Astrocyte of the spinal cord (primary cell): ENCODE results near the gene PLXNA2.

ENCODE experiments used
- DNase-seq: peaks from one replicate; pipeline ENCODE4 v3.0.0; 2011; ENCODE audit warnings: low read depth, low spot score
- H3K4me3 ChIP-seq: 2 replicates; pipeline ENCODE4 v1.5.1; 2011; ENCODE audit warnings: low read depth, mild to moderate bottlenecking, low read length, moderate library complexity
- in situ Hi-C: cut with HindIII; loops from 2 replicates; pipeline ENCODE4 v1.10.0; 2017; ENCODE audit warnings: low sequenced_read_pairs
- TF ChIP-seq, protein P1 (sequence below): IDR thresholded peaks from 2 replicates; pipeline ENCODE4 v1.5.1; 2012; ENCODE audit warnings: low read depth, mild to moderate bottlenecking, low read length, inconsistent platforms

The PLXNA2 gene

DNA sequence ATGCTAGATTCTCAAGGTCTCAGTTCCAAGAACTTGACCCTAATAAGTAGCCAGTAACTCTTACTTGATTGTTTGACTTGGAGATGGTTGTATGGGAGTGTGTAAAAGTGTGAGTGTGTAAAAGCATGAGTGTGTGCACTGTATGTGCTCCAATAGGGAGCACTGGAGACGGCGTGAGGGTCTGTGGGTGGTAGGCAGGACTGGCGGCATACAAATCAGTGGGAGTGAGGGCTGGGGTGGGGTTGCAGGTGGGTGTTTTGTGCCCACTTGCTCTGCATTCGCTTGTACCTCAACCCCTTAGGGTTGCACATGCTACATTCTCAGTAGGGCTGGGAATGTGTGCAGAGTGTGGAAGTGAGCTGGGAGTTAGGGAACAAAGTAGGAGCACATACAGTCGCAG is 253.7 kb downstream of the PLXNA2 start:
- H3K4me3 ChIP-seq = no peak overlapping the region
- DNase-seq = no peak
- TF ChIP-seq, protein P1, sequence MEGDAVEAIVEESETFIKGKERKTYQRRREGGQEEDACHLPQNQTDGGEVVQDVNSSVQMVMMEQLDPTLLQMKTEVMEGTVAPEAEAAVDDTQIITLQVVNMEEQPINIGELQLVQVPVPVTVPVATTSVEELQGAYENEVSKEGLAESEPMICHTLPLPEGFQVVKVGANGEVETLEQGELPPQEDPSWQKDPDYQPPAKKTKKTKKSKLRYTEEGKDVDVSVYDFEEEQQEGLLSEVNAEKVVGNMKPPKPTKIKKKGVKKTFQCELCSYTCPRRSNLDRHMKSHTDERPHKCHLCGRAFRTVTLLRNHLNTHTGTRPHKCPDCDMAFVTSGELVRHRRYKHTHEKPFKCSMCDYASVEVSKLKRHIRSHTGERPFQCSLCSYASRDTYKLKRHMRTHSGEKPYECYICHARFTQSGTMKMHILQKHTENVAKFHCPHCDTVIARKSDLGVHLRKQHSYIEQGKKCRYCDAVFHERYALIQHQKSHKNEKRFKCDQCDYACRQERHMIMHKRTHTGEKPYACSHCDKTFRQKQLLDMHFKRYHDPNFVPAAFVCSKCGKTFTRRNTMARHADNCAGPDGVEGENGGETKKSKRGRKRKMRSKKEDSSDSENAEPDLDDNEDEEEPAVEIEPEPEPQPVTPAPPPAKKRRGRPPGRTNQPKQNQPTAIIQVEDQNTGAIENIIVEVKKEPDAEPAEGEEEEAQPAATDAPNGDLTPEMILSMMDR = no peak
- in situ Hi-C loops = no loop called here

DNA sequence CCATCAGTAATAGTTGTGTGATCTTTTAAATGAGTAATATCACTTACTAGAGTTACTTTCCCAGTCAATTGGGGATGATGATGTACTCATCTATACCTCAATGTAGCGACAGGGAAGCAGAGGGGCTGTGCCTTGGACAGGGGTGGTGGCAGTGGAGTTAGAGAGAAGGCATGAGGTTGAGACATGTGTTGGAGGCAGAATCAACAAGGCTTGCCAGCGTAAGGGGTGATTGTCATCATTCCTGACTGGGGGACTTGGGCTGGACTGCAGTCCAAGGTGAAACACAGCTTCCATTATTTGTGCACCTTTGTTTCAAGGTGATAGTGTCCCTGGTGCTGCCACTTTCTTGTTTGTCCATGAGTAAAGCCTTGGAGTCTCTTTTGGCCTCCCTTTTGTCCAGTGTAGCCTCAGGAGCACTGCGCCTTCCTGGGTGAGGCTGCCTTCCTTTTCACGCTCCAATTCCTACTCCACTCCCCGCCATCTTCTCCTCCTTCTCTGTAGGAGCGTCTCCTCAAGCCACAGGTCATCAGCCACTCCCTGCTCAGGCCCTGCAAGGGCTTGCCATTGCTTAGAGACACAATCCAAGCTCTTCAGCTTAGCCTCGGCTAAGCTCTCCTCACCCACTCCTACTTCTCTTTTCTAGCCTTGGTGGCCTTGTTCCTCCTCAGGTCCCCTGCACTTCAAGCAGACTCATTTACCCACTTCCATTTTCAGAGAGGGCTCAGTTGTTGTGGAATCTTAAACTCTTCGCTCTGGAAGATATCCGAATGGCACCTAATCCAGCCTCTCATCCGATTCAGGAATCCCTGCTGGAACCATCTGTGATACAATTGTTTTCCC is 255.6 kb downstream of the PLXNA2 start:
- no peak for DNase-seq
- TF ChIP-seq, protein P1 = no peak
- H3K4me3 ChIP-seq = no peak overlapping the region
- in situ Hi-C loops = no loop called here

DNA sequence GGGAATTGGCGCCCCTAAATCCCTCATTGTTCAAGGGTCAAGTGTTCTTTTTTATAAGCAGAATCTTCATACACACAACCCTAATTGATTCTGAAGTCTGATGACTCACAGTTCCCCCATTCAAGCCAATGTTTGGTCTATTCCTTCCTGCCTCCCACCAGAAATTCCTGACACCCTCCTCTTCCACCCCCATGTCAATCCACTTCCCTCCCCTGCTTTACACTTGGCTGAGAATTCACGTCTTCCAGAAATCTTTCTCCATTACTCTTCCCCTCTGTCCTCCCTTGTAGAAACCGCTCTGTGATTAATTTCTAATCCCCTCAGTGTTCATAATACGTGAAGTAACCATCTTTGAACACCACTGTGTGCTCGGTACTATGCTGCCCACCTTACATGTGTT is 257.0 kb downstream of the PLXNA2 start:
- TF ChIP-seq, protein P1 = no peak
- H3K4me3 ChIP-seq = no peak overlapping the region
- DNase-seq = no peak
- in situ Hi-C loops = no loop called here

DNA sequence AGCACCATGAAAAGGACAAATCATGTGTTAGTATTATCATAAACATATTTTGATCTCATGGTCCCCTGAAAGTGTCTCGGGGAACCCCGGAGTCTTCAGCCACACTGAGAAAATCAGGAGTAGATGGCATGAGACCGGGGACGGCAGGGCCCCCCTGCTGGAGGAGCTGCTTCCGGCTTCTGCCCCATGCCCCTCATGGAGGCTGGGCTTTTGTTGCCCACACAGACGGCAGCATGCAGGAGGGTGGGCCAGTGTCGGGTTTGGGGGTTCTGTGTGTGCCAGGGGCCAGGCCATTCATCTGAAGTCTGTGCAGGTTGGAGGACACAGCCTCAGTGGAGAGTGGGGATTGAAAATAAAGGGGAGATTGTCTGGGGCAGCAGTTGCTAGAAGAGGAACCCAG is 258.2 kb downstream of the PLXNA2 start:
- TF ChIP-seq, protein P1 = no peak
- DNase-seq = no peak
- no peak overlapping the region for H3K4me3 ChIP-seq
- in situ Hi-C loops = no loop called here

DNA sequence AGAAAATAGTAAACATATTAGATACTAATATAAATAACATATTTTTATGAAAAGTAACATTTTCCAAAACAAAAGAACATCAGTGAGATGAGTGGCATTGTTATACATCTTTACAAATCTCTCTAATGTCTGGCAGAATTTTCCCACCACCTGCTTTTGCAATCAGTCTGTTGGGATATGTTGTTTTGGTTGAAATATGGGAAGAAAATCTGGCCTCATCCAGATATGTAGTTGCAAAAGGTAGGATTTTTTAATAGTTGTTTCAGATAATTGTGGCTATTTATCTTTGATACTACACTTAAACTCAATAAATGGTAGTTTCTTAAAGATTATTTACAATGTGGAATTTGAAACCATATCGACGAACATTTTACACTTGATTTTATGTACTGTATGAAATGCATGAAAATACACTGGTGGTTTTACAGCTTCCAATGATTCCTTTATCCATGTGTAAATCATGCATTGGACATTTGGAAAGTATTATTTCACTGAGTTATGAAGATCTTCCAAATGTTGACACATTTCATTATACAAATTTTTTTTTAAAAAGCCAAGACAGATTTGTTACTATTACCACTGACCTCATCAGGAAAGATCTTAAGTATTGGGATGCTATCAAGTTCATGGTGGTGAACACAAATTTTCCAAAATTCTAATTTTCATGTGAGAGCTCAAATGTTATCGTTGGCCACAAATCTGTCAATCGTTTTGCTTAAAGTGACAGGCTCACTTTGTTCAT is 259.2 kb downstream of the PLXNA2 start:
- TF ChIP-seq, protein P1 = no peak

DNA sequence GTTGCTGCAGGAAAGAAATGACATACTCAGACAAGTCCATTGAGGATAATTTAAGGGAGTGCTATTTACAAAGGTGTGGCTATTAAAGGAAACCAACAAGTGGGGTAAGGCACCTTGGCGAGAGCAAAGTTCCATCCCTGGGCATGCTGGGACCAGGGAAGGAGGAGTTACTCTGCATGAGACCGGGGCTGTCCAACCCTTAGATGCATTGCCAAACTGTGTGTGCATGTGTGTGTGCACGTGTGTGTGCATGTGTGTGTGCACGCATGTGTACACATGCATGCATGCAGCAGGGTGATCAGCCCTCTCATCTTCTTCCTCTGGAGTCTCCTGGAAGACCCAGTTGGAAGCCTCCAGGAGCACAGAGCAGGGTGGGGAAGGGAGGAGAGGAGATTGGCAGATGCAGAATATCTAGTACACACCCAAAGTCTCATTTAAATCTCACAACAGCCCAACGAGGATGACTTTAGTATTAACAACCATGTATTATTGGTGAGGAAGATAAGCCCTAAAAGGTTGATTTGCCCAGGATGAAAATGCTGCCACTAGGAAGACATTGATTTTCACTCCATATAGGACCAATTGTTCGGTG is 261.0 kb downstream of the PLXNA2 start:
- TF ChIP-seq, protein P1 = no peak
- DNase-seq = no peak
- H3K4me3 ChIP-seq = no peak overlapping the region
- in situ Hi-C loops = no loop called here

More for the DNA sequence above, 259.2 kb downstream of the PLXNA2 start:
- DNase-seq = no peak
- in situ Hi-C loops = no loop called here
- no peak overlapping the region for H3K4me3 ChIP-seq
